HG02623 (cell line): Measurements from ENCODE around the gene MAP1LC3A.

Experiments
- ATAC-seq: cut with Tn5 transposase; IDR thresholded peaks from one replicate; pipeline ENCODE4 v1.9.1; 2021; ENCODE audit warnings: moderate library complexity; ENCODE audit not compliant: unreplicated experiment

Gene MAP1LC3A

DNA sequence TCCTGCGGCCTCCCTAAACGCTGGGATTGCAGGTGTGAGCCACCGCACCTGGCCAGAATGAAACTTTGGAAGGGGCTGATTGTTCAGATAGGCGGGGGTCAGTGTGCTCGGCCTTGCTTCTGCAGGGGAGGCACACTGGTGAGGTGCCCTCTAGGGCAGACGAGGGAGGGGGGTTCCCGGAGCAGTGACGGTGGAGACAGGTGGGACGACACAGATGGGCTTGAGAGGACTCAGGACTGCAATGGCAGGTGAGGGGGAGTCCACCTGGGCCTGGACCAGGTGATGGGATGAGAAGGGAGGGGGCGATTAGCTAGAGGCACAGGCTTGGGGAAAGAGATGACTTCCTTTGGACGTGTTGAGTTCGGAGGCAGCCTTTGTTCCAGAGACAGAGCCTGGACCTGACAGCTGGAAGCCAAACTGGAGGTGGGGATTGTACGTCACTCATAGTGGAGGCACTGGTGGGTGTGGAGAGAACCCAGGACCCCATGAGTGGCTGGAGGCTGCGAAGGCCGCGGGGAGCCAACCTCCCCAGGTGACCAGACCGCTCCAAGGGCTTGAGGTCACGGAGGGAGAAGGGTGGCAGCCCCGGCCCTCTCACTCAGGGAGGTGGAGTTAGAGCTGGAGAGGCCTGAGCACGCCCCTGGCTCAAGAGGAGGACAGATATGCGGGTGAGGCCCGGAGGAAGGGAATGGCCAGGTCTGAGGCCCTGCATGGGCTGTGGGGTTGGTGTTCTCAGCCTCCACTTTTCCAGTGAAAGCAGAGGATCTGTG, 10.5 kb upstream of the MAP1LC3A start:
- ATAC-seq, result no peak

DNA sequence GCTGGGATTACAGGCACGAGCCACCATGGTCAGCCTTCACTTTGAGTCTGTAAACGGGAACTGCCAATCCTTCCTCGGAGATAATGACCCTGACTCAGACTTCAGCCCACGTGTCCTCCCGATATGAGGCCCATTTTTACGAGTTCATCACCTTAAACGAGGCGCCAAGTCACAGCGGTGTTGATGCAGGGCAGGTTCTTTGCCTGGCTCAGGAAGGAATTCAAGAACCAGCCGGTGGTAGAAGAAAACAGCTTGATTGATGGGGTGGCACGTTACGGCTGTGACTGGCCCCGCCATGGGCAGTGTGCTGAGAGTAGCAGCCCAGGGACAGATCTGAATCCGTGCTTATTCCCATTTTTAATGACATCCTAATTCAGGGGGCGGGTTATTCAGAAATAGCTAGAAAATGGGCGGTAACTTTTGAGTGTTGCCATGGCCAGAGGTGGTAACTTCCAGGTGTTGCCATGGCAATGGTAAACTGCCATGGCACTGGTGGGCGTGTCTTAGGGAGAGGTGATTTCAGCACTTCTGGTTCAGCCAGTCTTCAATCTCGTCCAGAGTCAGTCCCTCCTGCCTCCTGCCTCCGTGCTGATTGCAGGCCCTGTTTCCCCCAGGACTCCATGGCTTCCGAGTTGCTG, 9.1 kb upstream of the MAP1LC3A start:
- no peak for ATAC-seq

DNA sequence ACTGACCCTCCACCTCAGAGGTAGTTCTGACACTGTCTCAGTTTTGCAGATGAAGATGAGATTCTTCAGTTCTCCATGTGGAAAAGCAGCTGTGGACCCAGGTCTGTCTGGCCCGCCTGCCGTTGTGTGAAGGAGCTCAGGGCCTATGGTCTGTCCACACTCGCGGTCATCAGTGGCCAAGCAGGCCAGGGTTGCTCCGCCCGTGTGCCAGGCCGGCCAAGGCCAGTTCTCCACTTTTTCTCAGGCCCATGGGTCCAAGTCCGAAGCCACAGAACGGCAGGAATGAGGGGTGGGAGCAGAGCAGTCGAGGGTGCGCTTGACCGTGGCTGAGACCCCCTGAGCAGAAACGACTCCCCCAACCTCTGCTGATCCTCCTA, 8.6 kb upstream of the MAP1LC3A start:
- no peak for ATAC-seq

DNA sequence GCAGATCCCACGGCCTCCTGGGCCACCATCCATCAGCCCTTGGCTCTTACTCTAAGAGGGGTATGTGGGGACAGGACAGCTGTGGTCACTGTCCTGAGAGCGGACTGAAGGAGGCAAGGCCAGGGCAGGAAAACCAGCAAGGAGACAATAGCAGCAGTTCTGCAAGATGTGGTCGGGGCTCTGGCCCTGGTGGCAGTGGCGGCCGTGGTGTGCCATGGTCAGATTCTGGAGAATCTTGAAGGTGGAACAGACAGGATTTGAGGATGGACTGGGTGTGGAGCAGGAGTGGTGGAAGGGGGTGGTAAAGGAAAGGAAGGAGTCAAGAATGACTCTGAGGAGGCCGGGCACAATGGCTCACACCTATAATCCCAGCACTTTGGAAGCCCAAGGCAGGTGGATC, 5.9 kb upstream of the MAP1LC3A start:
- ATAC-seq, result no peak

DNA sequence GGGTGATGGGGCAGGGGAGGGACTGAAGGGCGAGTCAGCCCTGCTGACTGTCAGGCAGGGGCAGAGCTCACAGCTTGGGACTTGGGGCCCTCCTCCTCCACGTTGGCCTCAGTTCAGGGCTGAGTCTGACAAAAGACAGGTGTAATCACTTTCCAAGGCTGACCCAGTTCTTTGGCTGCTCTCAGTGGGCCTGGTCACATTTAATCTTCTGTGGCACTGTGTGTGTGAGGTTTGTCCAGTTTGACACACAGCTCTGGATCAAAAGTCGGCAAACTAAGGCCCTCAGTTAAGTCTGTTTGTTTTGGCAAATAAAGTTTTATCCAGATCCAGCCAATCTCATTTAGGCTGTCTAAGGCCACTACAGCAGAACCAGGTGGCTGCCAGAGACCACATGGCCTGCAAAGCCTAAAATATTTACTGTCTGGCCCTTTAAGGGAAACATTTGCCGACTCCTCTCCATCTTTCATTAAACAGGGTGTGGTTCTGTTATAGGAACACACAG, 5.1 kb upstream of the MAP1LC3A start:
- no peak for ATAC-seq

DNA sequence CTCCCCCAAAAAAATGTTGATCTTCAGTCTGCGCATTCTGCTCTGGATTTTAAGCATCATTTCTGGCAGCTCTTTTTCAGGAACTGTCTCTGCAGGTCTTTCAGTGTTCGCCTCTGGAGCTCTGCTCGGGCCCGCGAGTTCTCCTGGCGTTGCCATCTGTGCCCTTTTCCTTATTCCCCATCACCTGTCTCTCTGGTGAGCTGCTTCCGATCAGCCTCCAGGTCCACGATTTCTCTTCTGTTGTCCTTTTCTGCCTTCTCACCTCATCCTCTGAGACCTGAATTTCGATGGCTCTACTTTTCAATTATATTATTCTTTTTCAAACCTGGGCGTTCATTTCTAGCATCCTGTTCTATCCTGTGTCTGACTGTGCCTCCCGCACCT, 590 bp upstream of the MAP1LC3A start:
- no peak for ATAC-seq

DNA sequence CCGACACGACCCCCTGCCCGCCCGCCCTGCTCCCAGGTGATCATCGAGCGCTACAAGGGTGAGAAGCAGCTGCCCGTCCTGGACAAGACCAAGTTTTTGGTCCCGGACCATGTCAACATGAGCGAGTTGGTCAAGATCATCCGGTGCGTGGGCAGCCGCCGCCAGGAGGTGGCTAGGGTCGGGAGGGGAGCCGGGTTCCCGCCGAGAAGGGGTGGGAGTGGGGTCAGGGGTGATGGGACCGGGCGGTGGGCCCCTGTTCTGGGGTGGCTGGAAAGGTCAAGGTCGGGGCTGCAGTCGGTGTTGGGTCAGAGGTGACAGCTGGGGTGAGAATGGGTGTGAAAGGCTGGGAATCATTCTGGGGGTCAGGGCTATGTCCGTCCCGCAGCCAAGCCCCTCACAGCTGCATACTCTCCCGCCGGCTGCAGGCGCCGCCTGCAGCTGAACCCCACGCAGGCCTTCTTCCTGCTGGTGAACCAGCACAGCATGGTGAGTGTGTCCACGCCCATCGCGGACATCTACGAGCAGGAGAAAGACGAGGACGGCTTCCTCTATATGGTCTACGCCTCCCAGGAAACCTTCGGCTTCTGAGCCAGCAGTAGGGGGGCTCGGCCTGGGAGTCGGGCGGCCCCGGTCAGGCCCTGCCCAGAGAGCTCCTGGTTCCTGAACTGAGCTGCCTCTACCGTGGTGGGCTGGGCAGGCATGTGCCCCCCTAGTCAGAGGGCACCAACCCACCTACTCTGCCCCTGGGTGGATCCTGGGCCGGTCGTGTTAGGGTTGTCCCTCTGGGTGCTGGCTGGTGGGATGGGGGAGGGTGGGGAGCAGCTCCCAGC, 1.0 kb downstream of the MAP1LC3A start:
- ATAC-seq, result no peak

DNA sequence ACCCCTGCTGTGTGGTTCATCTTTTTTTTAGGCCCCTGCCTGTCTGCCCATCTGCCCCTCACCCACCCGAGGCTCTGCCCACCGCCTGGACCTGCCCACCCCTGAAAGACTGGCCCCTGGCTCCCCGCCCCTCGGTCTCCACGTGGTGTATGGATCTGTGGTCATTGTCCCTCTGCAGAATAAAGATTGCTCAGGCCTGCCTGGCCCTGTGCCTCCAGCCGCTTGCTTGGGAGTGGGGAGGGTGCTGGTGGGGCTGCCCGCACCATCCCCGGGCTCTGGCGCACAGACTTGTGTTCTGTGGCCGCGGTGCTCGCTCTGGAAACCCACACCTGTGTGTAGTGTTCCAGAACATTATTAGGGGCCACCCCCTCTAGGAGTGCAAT, 1.6 kb downstream of the MAP1LC3A start:
- no peak for ATAC-seq

DNA sequence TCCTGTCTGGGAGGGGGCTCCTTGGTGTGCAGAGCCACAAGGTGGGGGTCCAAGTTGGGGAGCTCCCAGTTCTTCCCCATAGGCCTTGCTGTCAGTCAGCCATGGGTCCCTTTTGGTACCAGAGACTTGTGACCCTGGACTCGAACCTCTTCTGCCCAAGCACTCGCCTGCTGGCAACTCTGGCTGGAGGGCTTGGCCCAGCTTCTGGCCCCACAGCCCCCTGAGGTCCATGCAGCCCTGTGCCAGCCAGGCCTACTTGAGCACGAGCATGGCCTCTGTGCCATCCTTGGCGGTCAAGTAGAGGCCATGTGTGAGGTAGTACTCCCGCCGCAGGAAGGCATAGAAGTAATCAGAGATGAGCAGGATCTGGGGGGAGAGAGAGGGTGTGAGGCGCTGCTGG, 2.1 kb downstream of the MAP1LC3A start:
- ATAC-seq, result no peak

DNA sequence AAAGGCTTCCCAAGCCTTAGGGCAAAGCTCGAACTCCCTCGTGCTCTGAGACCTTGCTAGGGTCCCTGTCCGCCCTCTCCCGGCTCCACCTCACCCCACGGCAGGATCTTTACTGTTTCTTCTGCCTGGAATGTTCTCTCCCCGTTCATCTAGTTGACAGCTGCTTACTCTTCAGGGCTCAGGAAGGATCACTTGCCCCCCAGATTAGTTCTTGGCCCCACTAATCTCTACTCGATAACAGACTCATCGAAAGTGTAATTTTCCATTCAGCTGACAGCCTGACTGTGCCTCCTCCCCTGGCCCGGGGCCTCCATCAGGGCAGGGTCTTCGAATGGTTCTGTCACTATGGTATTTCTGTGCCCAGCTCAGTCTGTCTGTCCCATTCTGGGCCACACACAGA, 3.1 kb downstream of the MAP1LC3A start:
- no peak for ATAC-seq

DNA sequence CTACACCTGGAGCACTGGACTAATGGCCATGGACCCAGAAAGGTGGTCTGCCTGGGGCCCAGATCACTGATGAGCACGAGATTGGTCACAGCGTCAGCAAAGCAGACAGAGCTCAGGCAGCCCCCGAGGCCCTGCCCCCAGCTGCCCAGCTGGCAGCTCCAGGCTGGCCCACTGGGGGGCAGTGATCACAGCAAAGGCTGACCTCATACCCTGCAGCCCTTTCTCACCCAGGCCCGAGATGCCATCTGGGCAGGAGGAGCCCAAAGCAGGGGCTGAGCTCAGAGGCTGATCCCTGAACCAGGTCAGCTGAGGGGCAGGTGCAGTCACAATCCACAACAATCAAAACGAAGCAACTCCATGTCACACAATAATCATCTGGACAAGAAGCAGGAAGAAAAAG, 4.1 kb downstream of the MAP1LC3A start:
- no peak for ATAC-seq

DNA sequence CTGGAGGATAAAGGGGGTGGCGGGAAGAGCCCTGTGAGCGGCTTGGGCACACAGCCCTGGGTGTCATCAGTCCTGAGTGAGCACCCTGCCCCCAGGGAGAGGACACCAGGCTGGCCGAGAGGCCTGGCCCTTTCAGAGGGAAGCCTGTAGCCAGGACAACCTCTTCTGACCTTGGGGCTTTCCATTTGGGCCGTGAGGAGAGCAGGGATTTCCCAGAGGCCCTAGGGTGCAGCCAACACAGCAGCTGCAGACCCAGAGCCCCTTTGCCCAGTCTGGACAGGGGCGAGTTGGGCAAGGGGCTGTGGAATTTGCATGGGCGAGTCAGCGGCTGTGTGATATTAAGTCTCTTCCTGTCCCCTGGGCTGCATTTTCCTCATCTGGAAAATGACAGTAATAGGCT, 6.3 kb downstream of the MAP1LC3A start:
- ATAC-seq, result no peak

DNA sequence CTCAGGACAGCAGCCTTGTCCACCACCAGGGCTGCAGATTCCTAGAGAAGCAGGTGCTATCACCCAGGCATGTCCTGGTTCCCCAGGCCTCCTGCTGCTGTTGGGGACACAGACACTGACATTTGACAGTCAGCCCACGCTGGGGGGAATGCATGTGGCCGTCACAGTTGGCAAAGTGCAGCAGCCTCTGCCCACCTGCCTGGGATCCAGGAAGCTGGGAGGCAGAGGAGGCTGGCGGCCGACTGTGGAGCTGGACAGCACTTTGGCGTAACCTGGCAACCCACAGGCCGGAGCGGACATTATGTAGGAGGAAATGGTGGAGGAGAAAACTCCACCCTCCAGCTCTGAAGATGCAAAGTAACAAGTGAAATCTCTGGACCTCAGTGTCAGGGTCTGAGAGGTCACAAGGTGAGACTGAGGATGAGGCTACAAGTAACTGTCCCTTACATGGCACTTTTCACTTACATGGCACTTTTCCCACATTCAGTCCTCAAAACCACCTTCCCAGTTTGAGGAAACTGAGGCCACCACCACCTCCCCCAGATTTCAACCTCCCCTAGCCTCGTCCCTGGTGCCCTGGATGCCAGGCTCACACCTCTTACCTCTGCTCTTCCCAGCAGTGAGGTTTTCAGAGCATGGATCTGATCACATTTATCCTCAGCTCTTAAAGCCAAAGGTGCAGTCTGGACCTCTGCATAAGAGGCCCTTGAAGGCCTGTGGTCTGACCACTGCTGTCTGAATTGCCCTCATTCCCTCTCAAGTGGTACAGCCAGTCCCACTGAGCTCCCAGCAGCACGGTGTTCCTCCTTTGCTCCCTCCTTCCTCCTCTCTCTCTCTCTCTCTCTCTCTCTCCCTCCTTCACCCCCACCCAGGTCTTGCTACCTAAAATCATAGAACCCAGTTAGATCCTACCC, 8.7 kb downstream of the MAP1LC3A start:
- no peak for ATAC-seq

DNA sequence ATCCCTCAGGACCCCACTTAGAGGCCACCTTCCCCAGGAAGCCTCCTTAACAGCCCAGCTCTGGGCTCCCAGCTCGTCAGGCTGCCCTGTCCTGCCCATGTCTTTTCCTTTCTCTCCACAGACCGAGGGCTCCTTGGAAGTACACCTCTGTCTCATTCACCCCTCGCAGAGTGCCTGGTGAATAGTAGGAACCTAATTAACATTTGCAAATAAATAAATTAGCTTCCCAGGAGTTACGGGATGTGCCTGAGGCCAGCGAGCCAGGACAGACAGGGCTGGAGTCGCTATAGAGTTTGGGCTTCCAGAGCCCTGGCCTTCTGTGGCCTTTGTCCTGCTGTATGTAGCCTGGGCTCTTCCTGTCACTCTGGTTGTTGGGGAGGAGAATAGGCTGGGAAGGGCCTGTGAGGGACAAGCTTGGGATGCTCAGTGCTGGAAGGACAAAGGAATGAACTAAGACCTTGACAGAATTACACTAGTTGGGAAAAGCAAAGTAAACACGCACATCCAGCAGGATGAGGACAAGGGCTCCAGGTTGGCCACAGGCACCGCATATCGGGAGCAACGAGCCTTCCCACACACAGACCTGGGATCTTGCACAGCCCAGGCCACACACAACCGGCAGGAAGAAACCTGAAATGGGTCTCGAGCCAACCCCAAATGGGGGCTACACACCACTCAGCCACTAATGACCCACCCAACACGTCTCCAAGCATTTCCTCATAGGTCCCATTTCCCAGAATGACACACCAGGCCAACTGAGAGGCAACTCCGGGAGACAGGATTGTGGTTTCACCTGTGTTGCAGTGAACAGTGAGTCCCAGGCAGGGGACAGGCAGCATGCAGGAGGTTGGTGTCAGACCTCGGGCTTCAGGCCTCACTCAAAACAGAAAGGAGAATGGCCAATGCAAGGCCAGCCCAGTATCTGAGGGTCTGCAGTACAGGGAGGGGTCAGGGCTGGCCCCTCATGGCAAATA, 9.7 kb downstream of the MAP1LC3A start:
- ATAC-seq, result no peak

DNA sequence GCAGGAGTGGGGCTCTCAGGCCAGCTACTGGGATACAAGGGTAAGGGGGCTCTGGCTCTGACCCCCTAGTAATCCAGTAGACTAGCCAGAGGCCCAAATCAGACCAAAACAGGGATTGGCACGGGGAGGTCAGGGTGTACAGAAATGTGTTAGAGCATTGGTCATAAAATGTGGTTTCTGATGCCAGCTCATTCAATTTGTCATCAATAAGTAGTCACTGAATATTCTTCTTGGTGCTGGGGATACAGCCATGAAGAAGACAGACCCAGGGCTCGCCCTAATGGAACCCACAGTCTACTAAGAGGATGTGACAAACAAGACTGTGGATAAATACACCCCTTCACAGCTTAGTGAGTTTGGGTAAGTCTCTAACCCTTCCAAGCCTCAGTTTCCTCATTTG, 11.1 kb downstream of the MAP1LC3A start:
- ATAC-seq, result no peak

DNA sequence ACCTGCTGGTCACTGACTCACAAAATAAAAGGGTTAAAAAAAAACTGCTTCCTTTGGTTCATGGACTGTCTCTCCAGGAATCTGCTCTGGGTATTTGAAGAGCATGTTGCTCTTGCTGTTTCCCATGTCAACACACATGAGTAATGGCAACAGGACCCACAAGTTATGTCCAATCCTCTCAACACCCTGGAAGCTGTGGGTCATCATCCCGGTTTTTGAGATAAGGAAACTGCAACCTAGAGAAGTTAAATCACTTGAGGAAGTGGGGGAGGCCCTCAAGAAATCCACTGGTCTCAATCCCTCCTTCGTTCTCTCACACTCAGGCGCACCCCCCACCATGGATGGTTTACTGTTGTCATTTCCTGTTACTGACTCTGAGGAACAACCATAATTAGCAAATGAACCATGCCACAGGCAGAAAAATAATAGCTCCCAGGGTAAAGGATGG, 12.4 kb downstream of the MAP1LC3A start:
- no peak for ATAC-seq

DNA sequence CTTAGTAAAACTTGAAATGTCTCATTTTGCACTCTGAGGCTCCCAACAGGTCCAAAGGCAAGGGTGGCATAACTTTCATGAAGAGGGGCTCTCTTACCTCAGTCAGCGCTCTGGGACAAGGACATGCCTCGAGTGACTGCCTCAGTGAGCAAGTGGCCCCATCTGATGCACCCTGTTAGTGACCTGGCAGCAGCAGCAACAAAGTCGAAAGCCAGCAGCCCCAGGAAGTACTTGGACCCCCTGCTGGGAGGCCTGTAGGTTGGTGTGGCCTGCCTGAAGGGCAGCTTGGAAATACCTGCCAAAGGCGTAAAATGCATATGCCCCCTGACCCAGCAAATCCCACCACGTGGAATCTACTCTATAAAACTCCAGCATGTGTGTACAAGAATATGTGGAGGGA, 13.2 kb downstream of the MAP1LC3A start:
- no peak for ATAC-seq

DNA sequence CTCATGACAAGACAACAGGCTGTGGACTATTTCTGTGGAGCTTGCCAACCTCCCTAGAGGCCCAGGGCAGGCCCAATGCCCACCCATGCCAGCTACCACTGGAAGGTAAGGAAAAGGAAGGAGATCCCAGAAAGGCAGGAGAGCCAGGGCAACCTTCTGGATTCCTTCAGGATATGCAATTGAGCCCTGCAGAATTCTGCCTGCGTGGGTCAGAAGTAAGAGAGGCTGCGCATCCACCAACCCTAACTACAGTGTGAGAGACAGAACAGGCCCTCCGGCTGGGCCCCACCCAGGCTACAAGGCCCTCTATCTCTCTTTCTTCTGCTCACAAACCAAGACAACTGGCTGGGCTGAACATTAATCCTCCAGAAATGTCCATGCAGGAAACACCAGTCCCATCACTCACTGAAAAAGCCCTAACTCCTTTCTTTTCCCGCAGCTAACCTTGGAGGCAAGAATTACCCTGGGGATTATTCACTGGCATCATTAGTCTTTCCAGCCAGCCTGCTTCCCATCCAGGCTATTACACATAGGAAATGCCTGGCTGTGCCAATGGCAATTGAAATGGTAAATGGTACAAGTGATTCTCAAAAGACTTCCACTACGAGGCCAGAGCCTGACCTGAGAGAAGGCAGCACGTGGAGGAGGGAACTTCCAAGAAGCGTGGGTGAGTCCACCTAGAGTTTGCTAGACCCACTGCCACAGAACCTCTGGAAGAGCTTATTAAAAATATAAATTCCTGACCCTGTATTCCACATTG, 15.2 kb downstream of the MAP1LC3A start:
- ATAC-seq, result no peak

DNA sequence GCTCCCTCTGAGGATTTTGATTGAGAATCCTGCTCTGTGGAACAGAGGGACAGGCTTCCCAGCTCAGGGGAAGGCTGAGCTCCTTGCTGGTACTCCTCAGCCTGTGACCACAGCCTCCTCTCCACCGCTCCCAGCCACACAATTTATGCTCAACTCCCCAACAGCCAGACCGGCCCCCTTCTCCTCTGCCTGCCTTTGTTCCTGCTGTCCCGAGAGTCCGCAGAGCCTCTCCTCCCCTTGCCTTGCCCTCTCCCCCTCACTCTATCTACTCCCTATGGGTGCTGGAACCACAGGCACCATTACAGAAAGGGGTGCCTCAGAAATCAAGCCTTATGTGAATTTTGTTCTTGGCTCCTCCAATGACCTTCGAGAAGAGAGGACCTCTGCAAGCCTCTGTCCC, 15.9 kb downstream of the MAP1LC3A start:
- no peak for ATAC-seq
